MM.1S (cell line): ENCODE measurements around the gene RPL36AL.

Experiments used
- DNase-seq: peaks from one replicate; pipeline ENCODE4 v3.0.0-alpha.2; 2015
- H2AFZ ChIP-seq: fragments of 300-600 bp; sonication (generic); 2 replicates; pipeline ENCODE4 v1.6.0; 2016; ENCODE audit warnings: antibody characterized with exemption, low read length
- H3F3A ChIP-seq: fragments of 300-600 bp; sonication (generic); 2 replicates; pipeline ENCODE4 v1.6.1; 2016; ENCODE audit warnings: mild to moderate bottlenecking, antibody characterized with exemption, low read length, moderate library complexity, mixed read lengths; ENCODE audit not compliant: insufficient read depth
- H3K27ac ChIP-seq: fragments of 300-600 bp; sonication (generic); 2 replicates; pipeline ENCODE4 v1.5.1; 2016; ENCODE audit warnings: mild to moderate bottlenecking, low read length
- H3K27me3 ChIP-seq: fragments of 300-600 bp; sonication (generic); replicated peaks from 2 replicates; pipeline ENCODE4 v1.6.0; 2016; ENCODE audit warnings: low read length; ENCODE audit not compliant: insufficient read depth
- H3K36me3 ChIP-seq: fragments of 300-600 bp; sonication (generic); replicated peaks from 2 replicates; pipeline ENCODE4 v1.6.1; 2016; ENCODE audit warnings: mild to moderate bottlenecking, low read length, mixed read lengths; ENCODE audit not compliant: insufficient read depth
- H3K4me1 ChIP-seq: fragments of 300-600 bp; sonication (generic); 2 replicates; pipeline ENCODE4 v1.6.1; 2016; ENCODE audit warnings: low read length, mixed read lengths
- H3K4me2 ChIP-seq: fragments of 300-600 bp; sonication (generic); 2 replicates; pipeline ENCODE4 v1.6.0; 2016; ENCODE audit warnings: low read depth, low read length
- H3K4me3 ChIP-seq: fragments of 300-600 bp; sonication (generic); 2 replicates; pipeline ENCODE4 v1.5.1; 2016; ENCODE audit warnings: low read length, mixed read lengths
- H3K79me2 ChIP-seq: fragments of 300-600 bp; sonication (generic); 2 replicates; pipeline ENCODE4 v1.6.1; 2016; ENCODE audit warnings: mixed run types, low read length, mixed read lengths
- H3K9ac ChIP-seq: fragments of 300-600 bp; sonication (generic); 2 replicates; pipeline ENCODE4 v1.6.1; 2016; ENCODE audit warnings: low read length, mixed read lengths
- H3K9me2 ChIP-seq: fragments of 300-600 bp; sonication (generic); replicated peaks from 2 replicates; pipeline ENCODE4 v1.6.1; 2016; ENCODE audit warnings: mild to moderate bottlenecking, low read length, mixed read lengths; ENCODE audit not compliant: insufficient read depth
- H3K9me3 ChIP-seq: fragments of 300-600 bp; sonication (generic); replicated peaks from 2 replicates; pipeline ENCODE4 v1.6.1; 2016; ENCODE audit warnings: mild to moderate bottlenecking, low read length, mixed read lengths; ENCODE audit not compliant: insufficient read depth
- H4K20me1 ChIP-seq: fragments of 300-600 bp; sonication (generic); 2 replicates; pipeline ENCODE4 v1.6.1; 2016; ENCODE audit warnings: mild to moderate bottlenecking, low read length, moderate library complexity, mixed read lengths; ENCODE audit not compliant: insufficient read depth
- CTCF ChIP-seq: fragments of 300-600 bp; sonication (generic); IDR thresholded peaks from 2 replicates; pipeline ENCODE4 v1.5.1; 2016; ENCODE audit warnings: antibody characterized with exemption, low read length, mixed read lengths
- EZH2 ChIP-seq: fragments of 300-600 bp; sonication (generic); optimal IDR thresholded peaks from 2 replicates; pipeline ENCODE3; 2017; ENCODE audit warnings: low read depth, mild to moderate bottlenecking, antibody characterized with exemption, low read length, mixed read lengths
- EZH2phosphoT487 ChIP-seq: fragments of 300-600 bp; sonication (generic); IDR thresholded peaks from 2 replicates; pipeline ENCODE4 v1.6.1; 2018; ENCODE audit warnings: antibody characterized with exemption, low read length

RPL36AL gene

DNA sequence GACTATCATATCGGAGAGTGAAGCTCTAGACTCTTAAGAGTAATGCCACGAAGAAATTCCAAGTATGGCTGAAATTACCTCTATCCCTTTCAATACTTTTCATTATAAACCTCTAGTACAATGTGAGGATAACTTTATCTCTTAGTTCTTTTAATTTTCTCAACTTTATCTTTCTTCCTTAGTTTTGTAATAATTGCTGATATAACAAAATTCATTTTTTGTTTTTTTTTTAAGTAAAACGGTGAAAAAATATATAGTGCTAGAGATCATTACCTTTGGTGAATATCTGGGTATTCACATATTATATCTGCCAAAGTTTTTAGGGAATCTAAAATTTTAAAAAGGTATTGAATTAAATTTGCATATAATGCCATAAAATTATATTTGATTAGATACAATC is 34.1 kb upstream of the RPL36AL start:
- no peak for TF ChIP-seq EZH2phosphoT487
- TF ChIP-seq EZH2: no peak
- TF ChIP-seq CTCF: no peak
- Histone ChIP-seq H3K36me3 (no peaks in the 10 kb centered on the region), H3K9me3 (no peaks in the 10 kb centered on the region), H2AFZ (no peak overlapping the region), H3K27ac (no peak overlapping the region), H3K4me2 (no peak overlapping the region), H3K9me2 (no peaks in the 10 kb centered on the region), H3K4me1 (no peaks in the 10 kb centered on the region), H3K9ac (no peak overlapping the region), H3K27me3 (no peaks in the 10 kb centered on the region), H3K79me2 (no peaks in the 10 kb centered on the region), H3K4me3 (no peak overlapping the region), H3F3A (no peaks in the 10 kb centered on the region), H4K20me1 (no peaks in the 10 kb centered on the region)
- DNase-seq: no peak

- Histone ChIP-seq H3K27me3 (no peaks in the 10 kb centered on the region), H3K9ac (no peak overlapping the region), H3K9me2 (no peaks in the 10 kb centered on the region), H3K9me3 (no peaks in the 10 kb centered on the region), H3K4me2 (no peak overlapping the region), H3K79me2 (no peaks in the 10 kb centered on the region), H3K4me3 (no peak overlapping the region), H4K20me1 (no peaks in the 10 kb centered on the region), H3K4me1 (no peaks in the 10 kb centered on the region), H2AFZ (no peak overlapping the region), H3K36me3 (no peaks in the 10 kb centered on the region), H3K27ac (no peak overlapping the region), H3F3A (no peaks in the 10 kb centered on the region)
- TF ChIP-seq EZH2 (no peak), EZH2phosphoT487 (no peak), CTCF (no peak)
- no peak for DNase-seq
Observed at GRCh38 chr14:49653508-49653907, 33.1 kb upstream of the RPL36AL start.

DNA sequence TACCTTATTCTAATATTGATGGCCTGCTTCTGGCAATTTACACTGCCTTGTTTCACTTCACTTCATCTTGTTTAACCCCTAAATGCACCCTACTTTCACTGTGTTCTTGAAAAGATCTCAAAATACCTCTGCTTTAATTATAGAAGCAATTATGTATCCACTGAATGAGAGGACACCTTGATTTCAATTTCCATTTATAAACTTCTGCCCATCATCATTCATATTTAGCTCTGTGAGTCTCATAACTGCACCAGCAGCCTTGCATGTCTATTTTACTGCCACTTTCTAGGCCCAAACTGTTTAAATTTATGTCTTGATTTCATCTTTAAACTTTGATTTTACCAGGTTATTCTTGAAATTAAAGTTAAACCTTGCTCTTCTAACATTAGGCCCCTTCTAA is 21.7 kb upstream of the RPL36AL start:
- Histone ChIP-seq H3K4me2 (peak overlapping the region; percentile 52; the same call in 1 of the 2 replicates), H3K36me3 (no peaks in the 10 kb centered on the region), H3K9ac (no peak overlapping the region), H3K79me2 (no peaks in the 10 kb centered on the region), H3K9me2 (no peaks in the 10 kb centered on the region), H3F3A (peaks cover 14% of the 10 kb centered on the region; the same call in 1 of the 2 replicates), H4K20me1 (no peaks in the 10 kb centered on the region), H3K27me3 (no peaks in the 10 kb centered on the region), H3K4me3 (no peak overlapping the region), H3K27ac (peak overlapping the region; percentile 38; the same call in 1 of the 2 replicates), H2AFZ (no peak overlapping the region), H3K9me3 (no peaks in the 10 kb centered on the region), H3K4me1 (peaks cover 15% of the 10 kb centered on the region)
- no peak for DNase-seq
- TF ChIP-seq EZH2phosphoT487: no peak

- Histone ChIP-seq H3K9ac (no peak overlapping the region), H3K79me2 (peaks cover 3% of the 10 kb centered on the region), H3F3A (peaks cover 14% of the 10 kb centered on the region; the same call in 1 of the 2 replicates), H3K9me2 (no peaks in the 10 kb centered on the region), H3K4me3 (no peak overlapping the region), H3K27ac (peak overlapping the region; percentile 38; the same call in 1 of the 2 replicates), H3K36me3 (no peaks in the 10 kb centered on the region), H3K27me3 (no peaks in the 10 kb centered on the region), H3K4me1 (peaks cover 15% of the 10 kb centered on the region), H2AFZ (no peak overlapping the region), H3K9me3 (no peaks in the 10 kb centered on the region), H3K4me2 (peak overlapping the region; percentile 52), H4K20me1 (no peaks in the 10 kb centered on the region)
- no peak for TF ChIP-seq CTCF
- TF ChIP-seq EZH2: no peak
- no peak for TF ChIP-seq EZH2phosphoT487
- no peak for DNase-seq
Observed at GRCh38 chr14:49641697-49642129, 21.3 kb upstream of the RPL36AL start.
